Astrocyte (in vitro differentiated cells and primary cell): ENCODE results near the gene SH3GLB2. TPM values are rescaled to one million over a fixed set of nuclear protein-coding genes. Genes with fewer than 3 reads are reported as not detected.

ENCODE experiments used
- DNase-seq: peaks from one replicate; pipeline ENCODE4 v3.0.0-alpha.2; 2010; ENCODE audit warnings: low read depth
- FAIRE-seq: peaks from 2 replicates; lab custom pipeline; 2011; peaks lifted over from hg19 to GRCh38; lab: Jason Lieb, UNC
- H2AFZ ChIP-seq: 2 replicates; pipeline ENCODE4 v1.6.0; 2012; ENCODE audit warnings: low read depth, low read length, inconsistent platforms
- H3K27ac ChIP-seq: 2 replicates; pipeline ENCODE4 v1.5.1; 2011; ENCODE audit warnings: low read depth, low read length, inconsistent platforms
- H3K27me3 ChIP-seq: 2 replicates; pipeline ENCODE4 v1.6.0; 2011; ENCODE audit warnings: low read length, inconsistent platforms; ENCODE audit not compliant: insufficient read depth
- H3K36me3 ChIP-seq: 2 replicates; pipeline ENCODE4 v1.5.1; 2011; ENCODE audit warnings: low read length, inconsistent platforms; ENCODE audit not compliant: insufficient read depth
- H3K4me1 ChIP-seq: 2 replicates; pipeline ENCODE4 v1.5.1; 2011; ENCODE audit warnings: low read length, inconsistent platforms; ENCODE audit not compliant: insufficient read depth
- H3K4me2 ChIP-seq: 2 replicates; pipeline ENCODE4 v1.6.0; 2012; ENCODE audit warnings: low read length, inconsistent platforms
- H3K4me3 ChIP-seq: 2 replicates; pipeline ENCODE4 v1.5.1; 2011; ENCODE audit warnings: low read depth, mild to moderate bottlenecking, low read length, inconsistent platforms; ENCODE audit not compliant: insufficient read depth
- H3K79me2 ChIP-seq: 2 replicates; pipeline ENCODE4 v1.6.0; 2012; ENCODE audit warnings: mild to moderate bottlenecking, low read length, inconsistent platforms; ENCODE audit not compliant: insufficient read depth
- H3K9ac ChIP-seq: 2 replicates; pipeline ENCODE4 v1.6.0; 2012; ENCODE audit warnings: mild to moderate bottlenecking, low read length, inconsistent platforms
- H3K9me3 ChIP-seq: 2 replicates; pipeline ENCODE4 v1.5.1; 2012; ENCODE audit warnings: low read depth, mild to moderate bottlenecking, low read length, inconsistent platforms; ENCODE audit not compliant: insufficient read depth
- H4K20me1 ChIP-seq: 2 replicates; pipeline ENCODE4 v1.6.0; 2012; ENCODE audit warnings: low read length, inconsistent platforms; ENCODE audit not compliant: insufficient read depth
- H3K27ac Mint-ChIP-seq: one replicate; pipeline ENCODE4 v1.8.0; 2021; ENCODE audit warnings: mild to moderate bottlenecking, mixed read lengths; ENCODE audit not compliant: unreplicated experiment
- H3K27me3 Mint-ChIP-seq: one replicate; pipeline ENCODE4 v1.8.0; 2021; ENCODE audit warnings: low read depth, mixed read lengths; ENCODE audit not compliant: unreplicated experiment
- H3K36me3 Mint-ChIP-seq: one replicate; pipeline ENCODE4 v1.8.0; 2021; ENCODE audit warnings: low read depth, mixed read lengths; ENCODE audit not compliant: unreplicated experiment
- H3K4me1 Mint-ChIP-seq: one replicate; pipeline ENCODE4 v1.8.0; 2021; ENCODE audit warnings: low read depth, mixed read lengths; ENCODE audit not compliant: unreplicated experiment
- H3K4me3 Mint-ChIP-seq: one replicate; pipeline ENCODE4 v1.8.0; 2021; ENCODE audit warnings: mild to moderate bottlenecking, moderate library complexity, mixed read lengths; ENCODE audit not compliant: unreplicated experiment
- H3K9me3 Mint-ChIP-seq: one replicate; pipeline ENCODE4 v1.8.0; 2021; ENCODE audit warnings: mild to moderate bottlenecking, mixed read lengths; ENCODE audit not compliant: unreplicated experiment
- CTCF ChIP-seq: IDR thresholded peaks from 2 replicates; pipeline ENCODE4 v1.5.1; 2011; ENCODE audit warnings: low read depth, mild to moderate bottlenecking, inconsistent platforms, low read length, moderate library complexity; ENCODE audit not compliant: insufficient read depth
- EZH2 ChIP-seq: IDR thresholded peaks from 2 replicates; pipeline ENCODE4 v1.6.1; 2012; ENCODE audit warnings: mild to moderate bottlenecking, low read length, inconsistent platforms; ENCODE audit not compliant: insufficient read depth
- total RNA-seq: library from RNA; stranded (reverse); gene quantifications from 2 replicates; pipeline ENCODE4 v1.2.1, GENCODE V29; 2021

Gene SH3GLB2
- total RNA-seq, 1 donor from 2014 or later = 38.0 TPM

GRCh38 chr9:129068990-129069861, 41.1 kb upstream of the SH3GLB2 start:
- H4K20me1 ChIP-seq = no peaks in the 10 kb centered on the region
- no peaks in the 10 kb centered on the region for H3K4me1 ChIP-seq
- Mint-ChIP-seq H3K27ac (no peak overlapping the region), H3K4me1 (no peaks in the 10 kb centered on the region), H3K27me3 (no peaks in the 10 kb centered on the region), H3K9me3 (no peaks in the 10 kb centered on the region), H3K36me3 (peaks cover 15% of the 10 kb centered on the region), H3K4me3 (no peak overlapping the region)
- peaks cover 5% of the 10 kb centered on the region for H3K36me3 ChIP-seq
- DNase-seq (no peak), FAIRE-seq (no peak)
- no peaks in the 10 kb centered on the region for H3K27me3 ChIP-seq
- no peak for TF ChIP-seq CTCF
- TF ChIP-seq EZH2 = no peak
- H3K9ac ChIP-seq = no peak overlapping the region
- no peak overlapping the region for H3K4me2 ChIP-seq
- H3K27ac ChIP-seq = no peak overlapping the region
- H3K79me2 ChIP-seq = no peaks in the 10 kb centered on the region
- no peak overlapping the region for H3K4me3 ChIP-seq
- no peak overlapping the region for H2AFZ ChIP-seq
- H3K9me3 ChIP-seq = no peaks in the 10 kb centered on the region

DNA sequence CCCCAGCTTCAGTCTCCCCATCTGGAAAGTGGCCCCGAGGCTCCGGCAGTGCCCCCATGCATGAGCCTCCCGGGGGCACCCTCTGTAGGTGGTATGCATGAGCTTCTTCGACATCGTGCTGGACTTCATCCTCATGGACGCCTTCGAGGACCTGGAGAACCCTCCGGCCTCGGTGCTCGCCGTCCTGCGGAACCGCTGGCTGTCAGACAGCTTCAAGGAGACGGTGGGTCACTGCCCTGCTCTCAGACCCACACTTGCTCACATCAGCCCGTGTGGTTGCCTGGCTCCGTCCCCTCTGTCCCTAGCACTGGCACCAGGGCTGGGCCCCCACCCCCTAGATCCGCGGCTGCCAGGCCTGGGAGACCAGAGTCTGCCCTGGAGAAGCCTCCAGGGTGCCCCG, 40.0 kb upstream of the SH3GLB2 start:
- Histone ChIP-seq H3K9me3 (no peaks in the 10 kb centered on the region), H3K4me2 (no peak overlapping the region), H3K4me1 (no peaks in the 10 kb centered on the region), H3K4me3 (no peak overlapping the region), H3K9ac (no peak overlapping the region), H3K79me2 (no peaks in the 10 kb centered on the region), H2AFZ (no peak overlapping the region), H3K36me3 (peaks cover 5% of the 10 kb centered on the region), H3K27ac (no peak overlapping the region), H3K27me3 (no peaks in the 10 kb centered on the region), H4K20me1 (no peaks in the 10 kb centered on the region)
- Mint-ChIP-seq H3K27ac (no peak overlapping the region), H3K36me3 (peaks cover 15% of the 10 kb centered on the region), H3K27me3 (no peaks in the 10 kb centered on the region), H3K9me3 (no peaks in the 10 kb centered on the region), H3K4me3 (no peak overlapping the region), H3K4me1 (no peaks in the 10 kb centered on the region)
- TF ChIP-seq EZH2 (no peak), CTCF (no peak)
- DNase-seq = no peak
- FAIRE-seq = no peak

DNA sequence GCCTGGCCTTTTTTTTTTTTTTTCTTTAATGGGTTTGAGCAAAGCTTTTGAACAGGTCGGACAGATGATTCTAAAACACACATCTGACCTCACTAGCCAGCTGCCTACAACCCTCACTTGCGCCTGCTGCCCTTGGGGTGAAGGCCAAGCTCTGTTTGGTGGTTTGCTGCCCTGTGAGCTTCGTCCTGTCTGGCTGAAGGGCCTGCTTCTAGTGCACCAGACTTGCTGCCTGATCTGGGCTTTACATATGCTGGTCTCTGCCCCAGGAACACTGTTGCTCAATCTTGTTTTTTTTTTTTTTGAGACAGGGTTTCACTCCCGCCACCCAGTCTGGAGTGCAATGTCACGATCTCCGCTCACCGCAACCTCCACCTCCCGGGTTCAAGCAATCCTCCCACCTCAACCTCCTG, 36.4 kb upstream of the SH3GLB2 start:
- H3K4me1 Mint-ChIP-seq = no peaks in the 10 kb centered on the region
- H4K20me1 ChIP-seq = no peaks in the 10 kb centered on the region
- no peaks in the 10 kb centered on the region for H3K9me3 Mint-ChIP-seq
- no peak overlapping the region for H3K9ac ChIP-seq
- H3K4me2 ChIP-seq = no peak overlapping the region
- H3K4me3 Mint-ChIP-seq = no peak overlapping the region
- H3K27me3 ChIP-seq = no peaks in the 10 kb centered on the region
- H3K27ac ChIP-seq = no peak overlapping the region
- DNase-seq (no peak), FAIRE-seq (no peak)
- peaks cover 5% of the 10 kb centered on the region for H3K36me3 ChIP-seq
- no peak overlapping the region for H3K4me3 ChIP-seq
- no peaks in the 10 kb centered on the region for H3K79me2 ChIP-seq
- no peak for TF ChIP-seq CTCF
- TF ChIP-seq EZH2 = no peak
- H3K27ac Mint-ChIP-seq = no peak overlapping the region
- H3K36me3 Mint-ChIP-seq = peaks cover 19% of the 10 kb centered on the region
- no peak overlapping the region for H2AFZ ChIP-seq
- H3K9me3 ChIP-seq = no peaks in the 10 kb centered on the region
- no peaks in the 10 kb centered on the region for H3K27me3 Mint-ChIP-seq
- peaks cover 4% of the 10 kb centered on the region for H3K4me1 ChIP-seq
